ENCODE results near the gene METTL25. TPM values are rescaled to one million over a fixed set of nuclear protein-coding genes. Genes with fewer than 3 reads are reported as not detected.
A peak's percentile ranks its signal among the peaks of the same experiment; 100 is the strongest.

Gene METTL25
- total RNA-seq, 1 donor from 2014 or later: 11.9 TPM

DNA sequence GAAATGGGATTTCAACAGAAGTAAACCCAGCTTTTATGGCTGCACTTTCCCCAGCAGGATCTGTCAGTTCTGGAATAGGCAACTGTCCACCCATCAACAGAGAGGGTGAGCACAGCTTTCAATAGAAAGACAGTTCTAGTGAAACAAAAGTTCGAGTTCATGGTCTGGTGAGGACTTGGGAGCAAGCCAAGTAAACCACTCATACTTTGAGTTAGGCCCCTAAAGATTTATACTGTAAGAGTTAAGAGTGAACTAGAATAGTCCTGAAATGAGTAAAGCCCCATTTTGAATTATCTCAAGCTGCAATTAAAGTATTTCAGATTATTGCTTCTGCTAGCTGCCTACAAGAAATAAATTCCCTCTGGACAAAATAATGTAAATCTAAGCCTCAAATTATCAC is 82.6 kb downstream of the METTL25 start:
- Mint-ChIP-seq H3K27me3 (ENCODE audit: low read depth) (no peaks in the 10 kb centered on the region), H3K9me3 (peaks cover 25% of the 10 kb centered on the region), H3K4me3 (no peak overlapping the region), H3K4me1 (peaks cover 4% of the 10 kb centered on the region), H3K36me3 (peaks cover 34% of the 10 kb centered on the region), H3K27ac (no peak overlapping the region)
- TF ChIP-seq, protein P1, sequence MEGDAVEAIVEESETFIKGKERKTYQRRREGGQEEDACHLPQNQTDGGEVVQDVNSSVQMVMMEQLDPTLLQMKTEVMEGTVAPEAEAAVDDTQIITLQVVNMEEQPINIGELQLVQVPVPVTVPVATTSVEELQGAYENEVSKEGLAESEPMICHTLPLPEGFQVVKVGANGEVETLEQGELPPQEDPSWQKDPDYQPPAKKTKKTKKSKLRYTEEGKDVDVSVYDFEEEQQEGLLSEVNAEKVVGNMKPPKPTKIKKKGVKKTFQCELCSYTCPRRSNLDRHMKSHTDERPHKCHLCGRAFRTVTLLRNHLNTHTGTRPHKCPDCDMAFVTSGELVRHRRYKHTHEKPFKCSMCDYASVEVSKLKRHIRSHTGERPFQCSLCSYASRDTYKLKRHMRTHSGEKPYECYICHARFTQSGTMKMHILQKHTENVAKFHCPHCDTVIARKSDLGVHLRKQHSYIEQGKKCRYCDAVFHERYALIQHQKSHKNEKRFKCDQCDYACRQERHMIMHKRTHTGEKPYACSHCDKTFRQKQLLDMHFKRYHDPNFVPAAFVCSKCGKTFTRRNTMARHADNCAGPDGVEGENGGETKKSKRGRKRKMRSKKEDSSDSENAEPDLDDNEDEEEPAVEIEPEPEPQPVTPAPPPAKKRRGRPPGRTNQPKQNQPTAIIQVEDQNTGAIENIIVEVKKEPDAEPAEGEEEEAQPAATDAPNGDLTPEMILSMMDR (IDR thresholded peaks at IDR 0.05; ENCODE audit: unreplicated experiment): no peak
- no peak for DNase-seq (ENCODE audit: low spot score in 2 of 2, unreplicated experiment in 2 of 2)

DNA sequence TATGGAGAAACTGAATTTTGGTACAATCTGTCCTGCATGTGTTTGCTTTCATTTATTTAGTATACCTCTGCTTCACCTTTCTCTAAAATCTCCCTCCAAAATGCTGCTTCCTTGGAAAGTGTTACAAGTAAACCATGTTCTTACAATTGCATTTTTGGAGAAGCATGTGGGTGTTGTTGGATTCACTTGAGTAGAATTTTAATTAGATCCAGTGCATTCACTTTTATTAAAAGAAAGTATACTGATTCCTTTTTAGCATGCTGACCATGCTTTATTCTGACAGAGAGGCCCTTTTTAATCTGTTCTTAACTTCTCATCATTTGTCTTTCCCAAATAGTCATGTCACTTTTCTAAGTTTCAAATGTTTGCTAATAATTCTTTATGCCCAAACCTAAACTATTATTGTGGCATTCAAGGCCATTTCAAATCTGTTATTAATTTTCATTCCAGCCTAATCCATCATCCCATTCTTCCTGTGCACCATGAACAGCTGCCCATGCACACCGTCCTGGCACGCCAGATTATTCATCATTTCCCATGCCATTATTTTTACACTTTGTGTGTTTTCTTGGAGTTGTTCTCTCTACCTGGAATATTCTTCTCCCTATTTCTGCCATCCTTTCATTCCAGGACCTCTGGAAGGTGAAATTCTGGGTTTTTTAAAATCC is 90.7 kb downstream of the METTL25 start:
- Mint-ChIP-seq H3K9me3 (peaks cover 4% of the 10 kb centered on the region), H3K4me3 (no peak overlapping the region), H3K27me3 (ENCODE audit: low read depth) (no peaks in the 10 kb centered on the region), H3K4me1 (no peaks in the 10 kb centered on the region), H3K27ac (no peak overlapping the region), H3K36me3 (peaks cover 9% of the 10 kb centered on the region)
- TF ChIP-seq, protein P1 (IDR thresholded peaks at IDR 0.05; ENCODE audit: unreplicated experiment): no peak
- no peak for DNase-seq (ENCODE audit: low spot score in 2 of 2, unreplicated experiment in 2 of 2)

DNA sequence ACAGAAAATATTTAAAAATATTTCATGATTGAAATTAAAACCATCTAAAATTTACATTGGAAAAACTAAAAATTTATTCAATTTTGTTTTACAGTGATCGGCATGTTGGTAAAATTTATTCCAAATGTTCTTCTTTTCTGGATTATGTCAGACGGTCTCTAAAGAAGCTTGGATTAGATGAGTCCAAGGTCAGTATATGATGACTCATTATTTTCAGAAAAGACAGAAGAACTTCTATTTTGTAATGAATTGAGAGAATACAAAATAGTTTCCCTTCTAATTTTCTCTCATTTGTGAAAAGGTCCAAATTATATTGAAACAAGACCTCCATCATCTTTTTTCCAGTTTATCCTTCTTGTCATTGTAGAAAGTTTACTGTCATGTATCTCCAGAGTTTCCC is 98.3 kb downstream of the METTL25 start:
- Mint-ChIP-seq H3K36me3 (peaks cover 3% of the 10 kb centered on the region), H3K27ac (no peak overlapping the region), H3K4me1 (peaks cover 8% of the 10 kb centered on the region), H3K4me3 (no peak overlapping the region), H3K27me3 (ENCODE audit: low read depth) (no peaks in the 10 kb centered on the region), H3K9me3 (no peaks in the 10 kb centered on the region)
- TF ChIP-seq, protein P1 (IDR thresholded peaks at IDR 0.05; ENCODE audit: unreplicated experiment): no peak
- no peak for DNase-seq (ENCODE audit: low spot score in 2 of 2, unreplicated experiment in 2 of 2)

DNA sequence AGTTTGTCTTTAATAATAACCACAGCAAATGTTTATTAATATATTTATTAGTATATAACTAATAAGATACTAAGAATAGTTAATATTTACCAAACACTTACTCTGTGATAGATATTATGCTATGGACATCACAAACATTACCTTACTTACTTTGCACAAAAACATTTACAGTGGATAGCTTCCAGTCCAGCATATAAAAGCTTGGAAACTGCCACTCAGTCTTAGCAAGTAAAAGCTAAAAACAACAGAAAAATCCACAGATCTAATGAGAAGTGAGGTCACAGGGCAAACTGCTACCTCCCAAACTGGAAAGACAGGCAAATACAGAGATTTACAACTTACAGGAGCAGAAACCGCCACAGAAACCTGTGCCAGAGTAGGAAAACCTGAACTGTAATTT is 99.8 kb downstream of the METTL25 start:
- no peak overlapping the region for H3K4me3 Mint-ChIP-seq
- no peaks in the 10 kb centered on the region for H3K27me3 Mint-ChIP-seq (ENCODE audit: low read depth)
- peak overlapping the region; percentile 88 for H3K27ac Mint-ChIP-seq
- DNase-seq (ENCODE audit: low spot score in 2 of 2, unreplicated experiment in 2 of 2): no peak
- TF ChIP-seq, protein P1 (IDR thresholded peaks at IDR 0.05; ENCODE audit: unreplicated experiment): no peak
- H3K36me3 Mint-ChIP-seq: peaks cover 3% of the 10 kb centered on the region
- H3K9me3 Mint-ChIP-seq: peaks cover under 1% of the 10 kb centered on the region
- peaks cover 11% of the 10 kb centered on the region for H3K4me1 Mint-ChIP-seq

DNA sequence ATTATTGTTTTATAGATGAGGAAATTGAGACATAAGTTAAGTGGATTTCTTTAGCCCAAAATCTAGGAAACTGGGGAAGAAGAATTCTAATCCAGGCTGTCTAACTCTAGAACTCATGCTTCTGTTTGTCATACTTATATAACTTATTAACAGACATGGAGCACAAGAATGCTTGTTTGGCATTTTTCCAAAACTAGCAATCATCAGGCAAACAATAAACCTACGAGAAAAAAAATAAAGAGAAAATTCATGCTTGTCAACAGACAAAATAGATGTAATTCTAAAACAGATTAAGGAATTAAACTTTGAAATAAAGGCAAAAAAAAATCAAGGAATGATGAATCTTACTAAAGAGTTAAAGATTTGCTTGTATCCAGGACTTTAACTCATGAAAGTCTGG is 103.1 kb downstream of the METTL25 start:
- peak overlapping the region; percentile 28 for H3K27ac Mint-ChIP-seq
- H3K27me3 Mint-ChIP-seq (ENCODE audit: low read depth): no peaks in the 10 kb centered on the region
- peaks cover 11% of the 10 kb centered on the region for H3K4me1 Mint-ChIP-seq
- peaks cover 25% of the 10 kb centered on the region for H3K9me3 Mint-ChIP-seq
- TF ChIP-seq, protein P1 (IDR thresholded peaks at IDR 0.05; ENCODE audit: unreplicated experiment): no peak
- no peak overlapping the region for H3K4me3 Mint-ChIP-seq
- no peak for DNase-seq (ENCODE audit: low spot score in 2 of 2, unreplicated experiment in 2 of 2)
- peaks cover 13% of the 10 kb centered on the region for H3K36me3 Mint-ChIP-seq

Measured in mesothelial cell of epicardium (in vitro differentiated cells).